Common myeloid progenitor, CD34-positive (primary cell): ENCODE data around the gene ADAM12.

Experiments
- CTCF ChIA-PET: fragments of 350-600 bp; sonication (Branson Sonifier 250); formaldehyde crosslinking; loops from one replicate; lab custom pipeline; 2021; ENCODE audit warnings: antibody characterized with exemption; lab: Charles Lee
- POLR2A ChIA-PET: fragments of 350-600 bp; sonication (Branson Sonifier 250); formaldehyde crosslinking; loops from one replicate; lab custom pipeline; 2021; ENCODE audit warnings: antibody characterized with exemption; lab: Charles Lee
- DNase-seq, 3 donors: peaks; one replicate each; pipeline versions ENCODE4 v3.0.0 to v3.0.0-alpha.2; 2013
- H3K27ac ChIP-seq, 2 experiments: 1 replicate in 1 of 2; 2 replicates in 1 of 2; pipeline ENCODE4 v1.7.0; 2013; ENCODE audit warnings: inconsistent platforms in 2 of 2, low read length in 2 of 2, mild to moderate bottlenecking in 2 of 2, low read depth in 1 of 2, moderate library complexity in 1 of 2; ENCODE audit not compliant: severe bottlenecking in 2 of 2, insufficient read depth in 1 of 2, poor library complexity in 1 of 2
- H3K27me3 ChIP-seq, 5 experiments: replicated peaks in 2 of 5; 1 replicate in 3 of 5; 2 replicates in 2 of 5; pipeline versions ENCODE4 v1.6.1 to v1.7.0; 2013; ENCODE audit warnings: low read length in 4 of 5, mild to moderate bottlenecking in 2 of 5, moderate library complexity in 2 of 5, inconsistent platforms in 1 of 5; ENCODE audit not compliant: insufficient read depth in 5 of 5, control insufficient read depth in 4 of 5
- H3K36me3 ChIP-seq, 4 experiments: 1 replicate in 2 of 4; 2 replicates in 2 of 4; pipeline versions ENCODE4 v1.6.1 to v1.7.0; 2013; ENCODE audit warnings: low read length in 3 of 4, control low read depth in 1 of 4, mild to moderate bottlenecking in 1 of 4; ENCODE audit not compliant: control insufficient read depth in 4 of 4, insufficient read depth in 4 of 4
- H3K4me1 ChIP-seq, 4 experiments: 1 replicate in 3 of 4; 2 replicates in 1 of 4; pipeline versions ENCODE4 v1.6.1 to v1.7.1; 2013; ENCODE audit warnings: low read length in 3 of 4, mild to moderate bottlenecking in 3 of 4, control low read depth in 1 of 4, inconsistent platforms in 1 of 4, moderate library complexity in 1 of 4; ENCODE audit not compliant: control insufficient read depth in 4 of 4, insufficient read depth in 4 of 4; ENCODE audit errors: control extremely low read depth in 1 of 4
- H3K4me3 ChIP-seq, 7 experiments: 1 replicate in 4 of 7; 2 replicates in 3 of 7; pipeline versions ENCODE4 v1.5.1 to v1.7.0; 2013; ENCODE audit warnings: mild to moderate bottlenecking in 7 of 7, low read length in 6 of 7, moderate library complexity in 6 of 7, inconsistent platforms in 2 of 7, low read depth in 2 of 7, control low read depth in 1 of 7; ENCODE audit not compliant: insufficient read depth in 4 of 7, control insufficient read depth in 1 of 7; ENCODE audit errors: extremely low read depth in 1 of 7
- H3K9me3 ChIP-seq, 5 experiments: 1 replicate in 4 of 5; 2 replicates in 1 of 5; pipeline versions ENCODE4 v1.6.1 to v1.7.1; 2013; ENCODE audit warnings: low read length in 4 of 5, mild to moderate bottlenecking in 2 of 5, inconsistent platforms in 1 of 5, low read depth in 1 of 5, moderate library complexity in 1 of 5; ENCODE audit not compliant: control insufficient read depth in 4 of 5, insufficient read depth in 2 of 5; ENCODE audit errors: control extremely low read depth in 1 of 5
- WGBS: methylation state at CpG from one replicate; pipeline ENCODE4 v1.1.5; 2013; ENCODE audit not compliant: insufficient coverage; 5-methylcytosine and 5-hydroxymethylcytosine counted together

The ADAM12 gene

DNA sequence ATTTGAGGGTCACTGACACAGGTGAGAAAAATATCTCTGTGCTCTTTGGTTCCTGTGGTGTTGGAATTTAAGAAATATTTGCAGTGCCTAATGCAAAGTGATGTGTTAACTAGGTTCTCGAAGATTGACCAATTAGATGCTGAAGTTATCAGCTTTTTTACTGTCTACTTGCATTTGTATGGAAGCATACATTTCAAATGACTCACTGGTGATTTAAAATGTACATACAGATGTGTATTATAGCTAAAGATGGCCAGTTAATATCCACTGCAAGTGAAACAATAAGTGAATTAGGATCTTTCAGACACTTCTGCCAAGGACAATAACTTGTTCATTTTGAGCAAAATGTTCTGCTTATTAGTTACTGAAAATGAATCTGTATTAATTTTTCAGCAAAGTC, 287.0 kb downstream of the ADAM12 start:
- ChIA-PET CTCF (interaction anchor here (1.1 to 1.3 kb wide), 2 partner anchors 35 to 59 kb away, joined by 3 read pairs; no protein-coding TSS in a partner anchor), POLR2A (no interaction called here)
- peak in 1 of 3 donors; percentile 18 for DNase-seq
- H3K4me1 ChIP-seq, result peaks cover 5 to 26% (median 21%) of the 10 kb centered on the region in 4 experiments
- 100% methylated on average over 1 of the region's 1 CpG for WGBS
- no peaks in the 10 kb centered on the region for H3K27me3 ChIP-seq
- no peak overlapping the region for H3K27ac ChIP-seq
- H3K9me3 ChIP-seq, result no peaks in the 10 kb centered on the region
- no peaks in the 10 kb centered on the region for H3K36me3 ChIP-seq
- H3K4me3 ChIP-seq, result no peak overlapping the region

- CTCF ChIA-PET, result interaction anchor here (1.6 kb wide), 1 partner anchor 11 kb away, joined by 4 read pairs; no protein-coding TSS in a partner anchor
- peaks cover 5 to 18% (median 13%) of the 10 kb centered on the region in 4 experiments for H3K4me1 ChIP-seq
- no peak for DNase-seq
- H3K36me3 ChIP-seq, result no peaks in the 10 kb centered on the region
- no peaks in the 10 kb centered on the region for H3K27me3 ChIP-seq
- H3K4me3 ChIP-seq, result no peak overlapping the region
- POLR2A ChIA-PET, result no interaction called here
- no peaks in the 10 kb centered on the region for H3K9me3 ChIP-seq
- no peak overlapping the region for H3K27ac ChIP-seq
- 93% methylated on average over 2 of the region's 3 CpGs for WGBS
Measured at GRCh38 chr10:126099366-126099765, 288.9 kb downstream of the ADAM12 start.

DNA sequence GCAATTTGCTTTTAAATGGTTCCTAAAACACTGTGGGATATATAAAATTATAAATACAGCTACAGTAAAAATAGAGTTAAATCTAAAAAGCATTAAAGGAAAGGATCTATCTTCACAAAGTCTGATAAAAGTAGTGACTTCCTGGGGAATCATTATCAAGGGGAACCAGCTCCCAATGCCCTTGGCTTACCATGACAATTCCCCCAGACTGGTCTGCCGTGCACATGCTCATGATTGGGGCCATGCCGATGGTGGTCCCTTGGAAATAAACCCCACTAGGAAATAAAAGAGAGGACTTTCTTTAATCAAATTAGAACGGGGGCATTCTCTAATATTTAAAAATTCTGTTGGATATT, 290.1 kb downstream of the ADAM12 start:
- Histone ChIP-seq H3K27me3 (no peaks in the 10 kb centered on the region), H3K27ac (no peak overlapping the region), H3K4me1 (peaks cover 5 to 18% (median 13%) of the 10 kb centered on the region in 4 experiments), H3K4me3 (no peak overlapping the region), H3K36me3 (no peaks in the 10 kb centered on the region), H3K9me3 (no peaks in the 10 kb centered on the region)
- CTCF ChIA-PET, result interaction anchor here (1.6 kb wide), 1 partner anchor 9 kb away, joined by 4 read pairs; no protein-coding TSS in a partner anchor
- no peak for DNase-seq
- POLR2A ChIA-PET, result no interaction called here
- WGBS, result 40% methylated on average over 1 of the region's 3 CpGs

GRCh38 chr10:126097558-126098225, 290.6 kb downstream of the ADAM12 start:
- no peak for DNase-seq
- ChIA-PET CTCF (interaction anchor here (1.6 kb wide), 1 partner anchor 9 kb away, joined by 4 read pairs; no protein-coding TSS in a partner anchor), POLR2A (no interaction called here)
- no peak overlapping the region for H3K27ac ChIP-seq
- WGBS, result 100% methylated on average over 5 of the region's 6 CpGs
- no peak overlapping the region for H3K4me3 ChIP-seq
- H3K4me1 ChIP-seq, result peaks cover 5 to 18% (median 14%) of the 10 kb centered on the region in 4 experiments
- H3K9me3 ChIP-seq, result no peaks in the 10 kb centered on the region
- no peaks in the 10 kb centered on the region for H3K27me3 ChIP-seq
- no peaks in the 10 kb centered on the region for H3K36me3 ChIP-seq

DNA sequence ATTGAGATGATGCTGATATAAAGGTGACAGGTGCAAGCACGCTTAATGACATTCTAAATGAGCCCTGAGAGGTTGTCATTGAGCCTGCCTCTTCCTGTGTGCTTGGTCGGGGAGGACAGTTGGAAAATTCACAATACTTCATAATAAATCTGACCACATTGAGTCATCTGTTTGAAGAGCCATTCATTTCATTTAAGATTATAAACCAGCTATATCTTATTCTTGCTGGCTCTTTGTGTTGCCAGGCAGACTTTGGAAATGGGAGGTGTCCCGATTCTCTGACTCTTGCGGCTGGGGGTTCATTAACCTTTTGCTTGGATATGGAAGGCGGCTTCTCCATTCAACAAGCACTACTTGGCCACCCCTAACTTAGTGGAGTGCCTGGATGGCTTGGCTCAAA, 293.7 kb downstream of the ADAM12 start:
- Histone ChIP-seq H3K4me1 (peaks cover 0 to 6% (median 2%) of the 10 kb centered on the region in 4 experiments), H3K27me3 (no peaks in the 10 kb centered on the region), H3K36me3 (no peaks in the 10 kb centered on the region), H3K4me3 (no peak overlapping the region), H3K9me3 (no peaks in the 10 kb centered on the region), H3K27ac (no peak overlapping the region)
- CTCF ChIA-PET, result no interaction called here
- 100% methylated on average over 2 of the region's 5 CpGs for WGBS
- POLR2A ChIA-PET, result no interaction called here
- no peak for DNase-seq

GRCh38 chr10:126092366-126093215, 295.7 kb downstream of the ADAM12 start:
- Histone ChIP-seq H3K36me3 (no peaks in the 10 kb centered on the region), H3K4me3 (no peak overlapping the region), H3K27ac (no peak overlapping the region), H3K4me1 (peaks cover 0 to 6% (median 2%) of the 10 kb centered on the region in 4 experiments), H3K27me3 (no peaks in the 10 kb centered on the region), H3K9me3 (no peaks in the 10 kb centered on the region)
- ChIA-PET POLR2A (no interaction called here), CTCF (no interaction called here)
- WGBS, result 90% methylated on average over 3 of the region's 7 CpGs
- DNase-seq, result peak in 2 of 3 donors; percentile 36 to 39
